ENCODE data around the gene GPR171.

DNA sequence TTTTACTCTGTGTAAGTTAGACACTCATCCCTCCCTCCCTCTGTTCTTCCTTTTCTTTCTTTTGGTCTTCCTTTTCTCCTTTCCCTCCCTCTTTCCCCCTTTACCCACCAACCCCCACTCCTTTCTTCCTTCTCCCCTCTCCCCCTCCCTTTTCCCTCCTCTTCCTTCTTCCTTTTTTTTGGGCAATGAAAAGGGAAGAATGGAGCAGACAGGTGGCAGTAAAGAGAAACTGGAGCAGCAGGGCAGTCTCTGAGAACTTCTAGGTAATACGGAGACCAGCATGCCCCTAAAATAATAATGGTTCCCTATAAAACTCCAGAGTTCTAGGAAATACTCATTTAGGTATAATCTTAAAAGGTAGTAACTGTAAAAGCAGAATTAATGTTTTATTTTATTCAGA lies 11.4 kb upstream of the GPR171 start:
- TF ChIP-seq CTCF (conservative IDR thresholded peaks at IDR 0.05; ENCODE audit: low read depth, low read length) (peak; percentile 39), EZH2 (IDR thresholded peaks at IDR 0.05; ENCODE audit: low read length, unreplicated experiment) (no peak)
